Right lobe of liver (tissue), 6 donors: Measurements from ENCODE around the gene ANKRD44. TPM values are rescaled to one million over a fixed set of nuclear protein-coding genes. Genes with fewer than 3 reads are reported as not detected.
A peak's percentile ranks its signal among the peaks of the same experiment; 100 is the strongest.

Source experiments
- ATAC-seq, 4 donors: fragments of 200-7000 bp; cut with Tn5 transposase; one replicate each; pipeline ENCODE4 v1.9.1; 2020; ENCODE audit warnings: mild to moderate bottlenecking in 4 of 4, moderate library complexity in 4 of 4
- DNase-seq, 3 donors: peaks; one replicate each; pipeline ENCODE4 v3.0.0-alpha.2; 2020
- H3K27ac ChIP-seq, 3 donors: fragments of 200-600 bp; one replicate each; pipeline ENCODE4 v1.8.0; 2022
- H3K27me3 ChIP-seq, 2 donors: fragments of 200-600 bp; one replicate each; pipeline ENCODE4 v1.8.0; 2022
- H3K36me3 ChIP-seq, 4 donors: fragments of 200-600 bp; sonication (generic) in 1 of 4; one replicate each; pipeline versions ENCODE4 v1.5.1 to v1.8.0; 2017 to 2022; ENCODE audit warnings: control low read depth in 1 of 4
- H3K4me1 ChIP-seq, 4 donors: fragments of 200-600 bp; sonication (generic) in 1 of 4; one replicate each; pipeline versions ENCODE4 v1.5.1 to v1.8.0; 2017 to 2022; ENCODE audit warnings: control low read depth in 1 of 4
- H3K4me3 ChIP-seq, 3 donors: fragments of 200-600 bp; one replicate each; pipeline ENCODE4 v1.8.0; 2022
- H3K9me3 ChIP-seq, 4 donors: fragments of 200-600 bp; sonication (generic) in 1 of 4; one replicate each; pipeline versions ENCODE4 v1.5.1 to v1.8.0; 2017 to 2022; ENCODE audit warnings: control low read depth in 1 of 4
- POLR2A ChIP-seq: fragments of 450-650 bp; IDR thresholded peaks from one replicate; pipeline ENCODE4 v1.6.1; 2017; ENCODE audit warnings: antibody characterized with exemption, mild to moderate bottlenecking
- WGBS: methylation state at CpG from one replicate; pipeline ENCODE4 v1.1.6; 2018; ENCODE audit warnings: low coverage, low lambda C conversion rate; ENCODE audit not compliant: insufficient coverage; ENCODE audit errors: missing lambda C conversion rate; 5-methylcytosine and 5-hydroxymethylcytosine counted together
- intact Hi-C, 2 donors: fragments of 100-400 bp; cut with DNase I; formaldehyde crosslinking; loops; one replicate each; pipeline versions ENCODE4 v1.11.2 to v1.14.1; 2022
- total RNA-seq, 6 experiments: library from RNA; depleted of rRNA in 2 of 6; stranded (reverse); fragments of >200 nt in 2 of 6; fragmentation: NEBNext Ultra II Directional in 3 of 6; extraction: Animal tissue kit (Norgen Biotek cat#: 25700) in 3 of 6; gene quantifications; one replicate each; pipeline versions ENCODE4 v1.1.0 to v1.2.4, GENCODE V29; 2016 to 2023
- TF ChIP-seq, protein P1 (sequence below), 4 donors: fragments of 200-600 bp in 3 of 4; fragments of 450-650 bp in 1 of 4; IDR thresholded peaks; one replicate each; pipeline versions ENCODE4 v1.5.1 to v1.8.0; 2016 to 2022; ENCODE audit warnings: antibody characterized with exemption in 4 of 4, mild to moderate bottlenecking in 2 of 4
- donor health status: DM: no; HTN: yes; CAD: no.
- donor health status: DM: no; HTN: no; CAD: no.
- donor health status: DM: no; HTN: no; CAD: no.
- donor health status: DM: no; HTN: yes; CAD: no.
- donor health status: DM: no; HTN: yes; CAD: no.

Gene ANKRD44
- total RNA-seq, 6 experiments from 2014 or later = 7.9 to 19.5 (median 13.3) TPM

DNA sequence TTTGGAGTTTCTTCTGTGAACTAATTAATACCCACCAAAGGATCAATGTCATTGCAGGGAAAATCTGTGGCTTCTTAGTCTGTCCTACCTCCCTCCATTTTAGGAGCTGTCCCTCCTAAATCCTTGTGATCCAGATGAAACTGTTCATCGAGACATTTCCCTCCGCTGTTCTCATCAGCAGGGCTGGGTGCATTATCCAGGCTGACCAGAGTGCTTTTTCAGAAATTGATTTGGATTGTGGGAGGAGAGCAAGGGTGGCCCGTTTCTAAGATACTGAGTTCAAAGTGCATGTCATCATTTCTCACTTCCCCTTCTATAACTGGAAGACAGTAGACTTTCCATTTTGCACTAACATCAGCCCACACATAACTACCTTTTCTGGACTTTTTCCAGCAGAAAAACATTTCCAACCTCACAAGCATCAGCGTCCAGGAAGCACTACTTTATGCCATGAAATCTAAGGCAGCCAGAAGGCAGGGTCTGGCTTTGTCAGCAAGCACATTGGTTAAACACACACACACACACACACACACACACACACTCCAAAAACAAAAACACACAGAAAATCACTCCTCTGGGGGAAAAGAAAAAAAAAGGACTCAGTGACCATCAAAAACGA is 94.1 kb downstream of the ANKRD44 start:
- no peaks in the 10 kb centered on the region for H3K9me3 ChIP-seq
- peaks cover 0 to 15% (median 2%) of the 10 kb centered on the region in 4 donors for H3K4me1 ChIP-seq
- TF ChIP-seq, protein P1, sequence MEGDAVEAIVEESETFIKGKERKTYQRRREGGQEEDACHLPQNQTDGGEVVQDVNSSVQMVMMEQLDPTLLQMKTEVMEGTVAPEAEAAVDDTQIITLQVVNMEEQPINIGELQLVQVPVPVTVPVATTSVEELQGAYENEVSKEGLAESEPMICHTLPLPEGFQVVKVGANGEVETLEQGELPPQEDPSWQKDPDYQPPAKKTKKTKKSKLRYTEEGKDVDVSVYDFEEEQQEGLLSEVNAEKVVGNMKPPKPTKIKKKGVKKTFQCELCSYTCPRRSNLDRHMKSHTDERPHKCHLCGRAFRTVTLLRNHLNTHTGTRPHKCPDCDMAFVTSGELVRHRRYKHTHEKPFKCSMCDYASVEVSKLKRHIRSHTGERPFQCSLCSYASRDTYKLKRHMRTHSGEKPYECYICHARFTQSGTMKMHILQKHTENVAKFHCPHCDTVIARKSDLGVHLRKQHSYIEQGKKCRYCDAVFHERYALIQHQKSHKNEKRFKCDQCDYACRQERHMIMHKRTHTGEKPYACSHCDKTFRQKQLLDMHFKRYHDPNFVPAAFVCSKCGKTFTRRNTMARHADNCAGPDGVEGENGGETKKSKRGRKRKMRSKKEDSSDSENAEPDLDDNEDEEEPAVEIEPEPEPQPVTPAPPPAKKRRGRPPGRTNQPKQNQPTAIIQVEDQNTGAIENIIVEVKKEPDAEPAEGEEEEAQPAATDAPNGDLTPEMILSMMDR (IDR thresholded peaks at IDR 0.05) = peak in 1 of 4 donors; percentile 4
- TF ChIP-seq POLR2A = peak; percentile 29
- DNase-seq (no peak), ATAC-seq (peak; percentile 86 to 90 (median 88))
- no peaks in the 10 kb centered on the region for H3K27me3 ChIP-seq
- 9% methylated on average over 5 of the region's 5 CpGs for WGBS
- H3K36me3 ChIP-seq = no peaks in the 10 kb centered on the region
- intact Hi-C loops = no loop called here
- H3K27ac ChIP-seq = peak overlapping the region in 2 of 3 donors; percentile 41 to 58
- H3K4me3 ChIP-seq = no peak overlapping the region

DNA sequence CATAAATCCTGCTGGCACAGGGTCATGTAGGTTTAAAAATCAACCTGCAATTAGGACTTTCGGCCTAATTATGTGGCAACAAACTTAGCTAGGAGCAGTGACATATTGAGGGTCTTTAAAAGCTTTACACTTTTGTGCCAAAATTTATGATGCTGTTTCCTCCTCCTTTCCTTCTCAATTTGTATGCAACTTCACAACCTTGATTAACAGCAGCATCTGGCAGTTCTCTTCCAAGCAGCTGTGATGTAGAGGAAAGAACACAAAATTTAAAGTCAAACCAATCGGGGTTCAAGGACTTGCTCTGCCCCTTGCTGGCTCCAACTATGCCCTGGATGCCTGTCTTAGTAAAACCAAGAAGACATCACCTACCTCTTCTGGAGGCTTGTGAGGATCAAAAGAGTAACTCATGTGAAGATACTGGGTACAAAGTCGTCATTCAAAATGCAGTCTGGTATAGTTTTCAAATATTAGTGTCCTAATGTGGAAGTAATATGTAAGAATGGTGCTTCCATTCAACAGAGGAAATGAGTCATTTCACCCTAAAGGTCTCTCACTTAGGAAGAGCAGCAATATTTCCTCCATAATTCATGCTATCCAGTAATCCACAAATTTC is 94.7 kb downstream of the ANKRD44 start:
- Histone ChIP-seq H3K27ac (peak overlapping the region in 2 of 3 donors; percentile 41 to 58), H3K4me1 (peaks cover 0 to 15% (median 2%) of the 10 kb centered on the region in 4 donors), H3K9me3 (no peaks in the 10 kb centered on the region), H3K27me3 (no peaks in the 10 kb centered on the region), H3K36me3 (no peaks in the 10 kb centered on the region), H3K4me3 (no peak overlapping the region)
- WGBS = 39% methylated on average over 3 of the region's 3 CpGs
- ATAC-seq (peak; percentile 27 to 68 (median 47)), DNase-seq (no peak)
- intact Hi-C loops = no loop called here
- TF ChIP-seq POLR2A = no peak
- TF ChIP-seq, protein P1 (IDR thresholded peaks at IDR 0.05) = no peak

DNA sequence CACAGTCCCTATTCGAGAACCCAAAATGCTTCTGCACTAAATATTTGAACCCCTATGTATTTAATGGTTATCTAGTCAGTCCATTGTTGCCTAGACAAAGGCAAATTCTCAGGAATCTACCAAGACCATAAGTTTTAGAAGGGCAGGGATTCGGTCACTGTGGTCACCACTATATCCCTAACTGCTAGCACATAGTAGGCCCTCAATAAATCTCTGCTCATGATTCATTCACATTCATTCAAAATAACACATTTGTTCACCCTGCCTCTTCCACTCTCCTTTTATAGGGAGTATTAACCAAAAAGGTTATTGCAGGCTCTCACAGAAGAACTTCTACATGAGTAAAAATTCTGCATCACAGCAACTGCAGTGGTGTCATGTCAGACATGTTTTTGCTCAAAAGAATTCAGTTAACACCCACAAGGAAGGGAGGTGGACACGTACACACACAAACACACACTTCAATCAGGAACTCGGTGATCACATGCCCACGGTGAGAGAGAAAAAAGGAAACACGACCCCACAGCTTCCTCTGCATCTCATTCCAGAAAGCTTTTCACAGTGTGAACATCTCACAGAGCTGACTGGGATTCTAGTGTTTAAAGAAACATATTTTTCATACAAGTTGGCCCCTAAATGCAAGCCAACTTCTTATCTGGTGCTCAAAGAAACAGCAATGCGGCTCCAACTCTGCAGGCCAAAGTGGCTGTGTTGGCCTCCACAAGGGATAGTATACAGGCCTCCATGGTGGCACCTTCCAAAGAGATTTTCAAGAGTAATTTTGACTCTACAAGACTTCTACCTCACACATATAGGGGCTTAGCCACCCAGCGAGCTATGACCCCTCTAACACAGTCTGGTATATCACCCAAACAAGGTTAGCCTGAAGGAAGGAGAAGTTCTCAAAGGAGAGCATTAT is 98.0 kb downstream of the ANKRD44 start:
- H3K4me3 ChIP-seq = no peak overlapping the region
- 55% methylated on average over 8 of the region's 8 CpGs for WGBS
- peaks cover 0 to 24% (median 2%) of the 10 kb centered on the region in 4 donors for H3K4me1 ChIP-seq
- no peaks in the 10 kb centered on the region for H3K27me3 ChIP-seq
- H3K9me3 ChIP-seq = no peaks in the 10 kb centered on the region
- peak in 3 of 4 donors; percentile 7 to 42 (median 38) for ATAC-seq
- H3K27ac ChIP-seq = no peak overlapping the region
- intact Hi-C loops = no loop called here
- TF ChIP-seq, protein P1 (IDR thresholded peaks at IDR 0.05) = no peak
- TF ChIP-seq POLR2A = no peak
- no peak for DNase-seq
- H3K36me3 ChIP-seq = no peaks in the 10 kb centered on the region

DNA sequence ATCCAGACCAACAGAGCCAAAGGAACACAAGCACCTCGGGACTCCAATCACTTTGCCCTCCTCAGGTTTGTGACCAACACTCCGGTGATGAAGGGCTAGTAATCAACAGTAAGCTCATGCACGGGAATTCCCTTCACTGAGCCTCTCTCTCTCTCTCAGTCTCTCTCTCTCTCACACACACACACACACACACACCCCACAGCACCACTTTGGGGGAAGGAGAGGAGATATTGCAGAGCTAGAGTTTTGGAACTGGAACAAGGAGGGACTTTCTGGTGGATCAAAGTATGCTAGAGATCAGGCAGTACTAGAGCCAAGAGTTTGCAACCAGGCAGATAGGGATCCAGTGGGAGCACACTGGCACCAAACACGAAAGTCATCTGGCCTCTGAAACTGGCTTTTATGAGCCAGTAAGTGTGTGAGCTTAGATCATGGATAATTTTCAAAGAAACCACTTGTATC is 98.7 kb downstream of the ANKRD44 start:
- no peak overlapping the region for H3K4me3 ChIP-seq
- no peak overlapping the region for H3K27ac ChIP-seq
- H3K27me3 ChIP-seq = no peaks in the 10 kb centered on the region
- no peak for TF ChIP-seq POLR2A
- TF ChIP-seq, protein P1 (IDR thresholded peaks at IDR 0.05) = no peak
- intact Hi-C loops = no loop called here
- DNase-seq = no peak
- H3K9me3 ChIP-seq = no peaks in the 10 kb centered on the region
- ATAC-seq = no peak
- WGBS = 81% methylated on average over 4 of the region's 4 CpGs
- no peaks in the 10 kb centered on the region for H3K36me3 ChIP-seq
- H3K4me1 ChIP-seq = peaks cover 0 to 24% (median 2%) of the 10 kb centered on the region in 4 donors
